Endodermal cell (in vitro differentiated cells): ENCODE data around the gene TBCEL. TPM values are rescaled to one million over a fixed set of nuclear protein-coding genes. Genes with fewer than 3 reads are reported as not detected.

Experiments used
- DNase-seq: peaks from one replicate; pipeline ENCODE4 v3.0.0-alpha.2; 2017
- H3K27ac ChIP-seq: 2 replicates; pipeline ENCODE4 v1.5.1; 2013; ENCODE audit warnings: mild to moderate bottlenecking, low read depth, low read length, moderate library complexity
- H3K27me3 ChIP-seq: 2 replicates; pipeline ENCODE4 v1.6.1; 2013; ENCODE audit warnings: mild to moderate bottlenecking, low read length, moderate library complexity; ENCODE audit not compliant: insufficient read depth, control insufficient read depth, poor library complexity, severe bottlenecking
- H3K36me3 ChIP-seq: 2 replicates; pipeline ENCODE4 v1.7.0; 2013; ENCODE audit warnings: mild to moderate bottlenecking, low read length, moderate library complexity; ENCODE audit not compliant: control insufficient read depth, insufficient read depth
- H3K4me1 ChIP-seq: one replicate; pipeline ENCODE4 v1.7.0; 2013; ENCODE audit warnings: low read length; ENCODE audit not compliant: control insufficient read depth, insufficient read depth
- H3K4me3 ChIP-seq: 2 replicates; pipeline ENCODE4 v1.5.1; 2013; ENCODE audit warnings: mild to moderate bottlenecking, low read length, moderate library complexity
- H3K9ac ChIP-seq: 2 replicates; pipeline ENCODE4 v1.6.1; 2013; ENCODE audit warnings: mild to moderate bottlenecking, low read length, moderate library complexity; ENCODE audit not compliant: poor library complexity, severe bottlenecking; ENCODE audit errors: extremely low read depth
- H3K9me3 ChIP-seq: 2 replicates; pipeline ENCODE4 v1.6.1; 2013; ENCODE audit warnings: mild to moderate bottlenecking, low read length, moderate library complexity; ENCODE audit not compliant: control insufficient read depth
- H3K27ac Mint-ChIP-seq: 2 replicates; pipeline ENCODE4 v1.8.0; 2020; ENCODE audit warnings: mixed read lengths
- H3K27me3 Mint-ChIP-seq: 2 replicates; pipeline ENCODE4 v1.8.0; 2021; ENCODE audit warnings: mild to moderate bottlenecking, mixed read lengths; ENCODE audit not compliant: insufficient read depth
- H3K36me3 Mint-ChIP-seq: 2 replicates; pipeline ENCODE4 v1.8.0; 2020; ENCODE audit warnings: low read depth, mixed read lengths
- H3K4me1 Mint-ChIP-seq: 2 replicates; pipeline ENCODE4 v1.8.0; 2020; ENCODE audit warnings: mixed read lengths
- H3K4me3 Mint-ChIP-seq: 2 replicates; pipeline ENCODE4 v1.8.0; 2020; ENCODE audit warnings: mild to moderate bottlenecking, moderate library complexity, mixed read lengths
- H3K9me3 Mint-ChIP-seq: 2 replicates; pipeline ENCODE4 v1.8.0; 2020; ENCODE audit warnings: mild to moderate bottlenecking, mixed read lengths
- CTCF ChIP-seq: fragments of 200-600 bp; sonication (generic); conservative IDR thresholded peaks from 2 replicates; pipeline ENCODE4 v1.5.0; 2021; ENCODE audit warnings: antibody characterized with exemption, mild to moderate bottlenecking
- WGBS, 2 experiments: methylation state at CpG; one replicate each; pipeline versions ENCODE4 v1.1.5 to v1.1.7; 2013; ENCODE audit warnings: missing lambda C conversion rate in 2 of 2, mixed read lengths in 1 of 2; ENCODE audit not compliant: insufficient coverage in 1 of 2, insufficient read length in 1 of 2; 5-methylcytosine and 5-hydroxymethylcytosine counted together
- total RNA-seq, 2 donors: library from RNA; stranded (reverse); fragmentation: NEBNext Ultra II Directional in 1 of 2; extraction: Animal tissue kit (Norgen Biotek cat#: 25700) in 1 of 2; gene quantifications; 2 replicates in 1 of 2; 3 replicates in 1 of 2; pipeline ENCODE4 v1.2.1, GENCODE V29; 2021

The TBCEL gene
- total RNA-seq, 2 donors from 2014 or later = 23.5 to 26.1 TPM

GRCh38 chr11:120988603-120989002, 35.3 kb upstream of the TBCEL start:
- H3K9me3 Mint-ChIP-seq = no peaks in the 10 kb centered on the region
- no peak overlapping the region for H3K27ac ChIP-seq
- H3K36me3 ChIP-seq = no peaks in the 10 kb centered on the region
- TF ChIP-seq CTCF = no peak
- no peak for DNase-seq
- H3K27me3 Mint-ChIP-seq = no peaks in the 10 kb centered on the region
- WGBS, 2 experiments = 88% methylated on average over 1 of the region's 1 CpG; no CpG with 5 or more reads in 1 of the 2 experiments
- H3K4me3 Mint-ChIP-seq = no peak overlapping the region
- peaks cover 22% of the 10 kb centered on the region for H3K4me1 Mint-ChIP-seq
- H3K4me3 ChIP-seq = no peak overlapping the region
- H3K36me3 Mint-ChIP-seq = no peaks in the 10 kb centered on the region
- no peaks in the 10 kb centered on the region for H3K4me1 ChIP-seq
- no peak overlapping the region for H3K27ac Mint-ChIP-seq
- no peaks in the 10 kb centered on the region for H3K27me3 ChIP-seq
- no peak overlapping the region for H3K9ac ChIP-seq
- no peaks in the 10 kb centered on the region for H3K9me3 ChIP-seq

GRCh38 chr11:120991830-120992686, 31.8 kb upstream of the TBCEL start:
- no peak for TF ChIP-seq CTCF
- H3K36me3 Mint-ChIP-seq = no peaks in the 10 kb centered on the region

GRCh38 chr11:120994091-120994859, 29.6 kb upstream of the TBCEL start:
- Mint-ChIP-seq H3K9me3 (no peaks in the 10 kb centered on the region), H3K4me1 (peaks cover 28% of the 10 kb centered on the region), H3K27me3 (no peaks in the 10 kb centered on the region), H3K27ac (no peak overlapping the region), H3K36me3 (no peaks in the 10 kb centered on the region), H3K4me3 (no peak overlapping the region)
- H3K27me3 ChIP-seq = no peaks in the 10 kb centered on the region
- DNase-seq = no peak
- H3K27ac ChIP-seq = no peak overlapping the region
- no peak for TF ChIP-seq CTCF
- peaks cover 10% of the 10 kb centered on the region for H3K4me1 ChIP-seq
- WGBS, 2 experiments = 90 to 94% methylated on average over 1 of the region's 1 CpG
- no peak overlapping the region for H3K9ac ChIP-seq
- H3K9me3 ChIP-seq = no peaks in the 10 kb centered on the region
- no peak overlapping the region for H3K4me3 ChIP-seq
- no peaks in the 10 kb centered on the region for H3K36me3 ChIP-seq

More at GRCh38 chr11:120991830-120992686, 31.8 kb upstream of the TBCEL start:
- Mint-ChIP-seq H3K27me3 (no peaks in the 10 kb centered on the region), H3K4me1 (peaks cover 24% of the 10 kb centered on the region), H3K4me3 (no peak overlapping the region), H3K9me3 (no peaks in the 10 kb centered on the region), H3K27ac (no peak overlapping the region)
- DNase-seq = no peak
- H3K9me3 ChIP-seq = no peaks in the 10 kb centered on the region
- H3K27me3 ChIP-seq = no peaks in the 10 kb centered on the region
- H3K4me3 ChIP-seq = no peak overlapping the region
- H3K27ac ChIP-seq = no peak overlapping the region
- H3K9ac ChIP-seq = no peak overlapping the region
- H3K4me1 ChIP-seq = no peaks in the 10 kb centered on the region
- no peaks in the 10 kb centered on the region for H3K36me3 ChIP-seq
- 84 to 94% methylated on average over 6 to 7 of the region's 10 CpGs for WGBS, 2 experiments
